H9 (cell line): ENCODE data around the gene DCPS. TPM values are rescaled to one million over a fixed set of nuclear protein-coding genes. Genes with fewer than 3 reads are reported as not detected.

Experiments used
- DNase-seq: peaks from one replicate; pipeline ENCODE4 v3.0.0-alpha.2; 2017
- H2AFZ ChIP-seq: one replicate; pipeline ENCODE4 v1.6.1; 2013; ENCODE audit warnings: mild to moderate bottlenecking, low read length, control low read depth, moderate library complexity
- H2AK5ac ChIP-seq: 2 replicates; pipeline ENCODE4 v1.6.1; 2013; ENCODE audit warnings: low read length, control low read depth, mixed read lengths; ENCODE audit not compliant: insufficient read length
- H2BK120ac ChIP-seq: one replicate; pipeline ENCODE4 v1.6.1; 2013; ENCODE audit warnings: low read depth, mild to moderate bottlenecking, low read length, control low read depth, inconsistent platforms; ENCODE audit not compliant: poor library complexity, severe bottlenecking
- H2BK12ac ChIP-seq: 2 replicates; pipeline ENCODE4 v1.6.1; 2013; ENCODE audit warnings: low read length, control low read depth, mixed read lengths, low read depth; ENCODE audit not compliant: insufficient read length
- H2BK15ac ChIP-seq: 2 replicates; pipeline ENCODE4 v1.6.1; 2013; ENCODE audit warnings: low read depth, low read length, control low read depth
- H2BK20ac ChIP-seq: one replicate; pipeline ENCODE4 v1.6.1; 2013; ENCODE audit warnings: low read depth, mild to moderate bottlenecking, low read length, control low read depth, inconsistent platforms; ENCODE audit not compliant: poor library complexity, severe bottlenecking
- H2BK5ac ChIP-seq: 2 replicates; pipeline ENCODE4 v1.6.1; 2013; ENCODE audit warnings: low read length, control low read depth, mixed read lengths; ENCODE audit not compliant: insufficient read length
- H3K14ac ChIP-seq: 2 replicates; pipeline ENCODE4 v1.6.1; 2013; ENCODE audit warnings: low read length, control low read depth; ENCODE audit not compliant: insufficient read depth
- H3K18ac ChIP-seq: 2 replicates; pipeline ENCODE4 v1.6.1; 2013; ENCODE audit warnings: low read depth, mild to moderate bottlenecking, mixed read lengths, low read length, control low read depth; ENCODE audit not compliant: insufficient read length
- H3K23ac ChIP-seq: 2 replicates; pipeline ENCODE4 v1.6.1; 2013; ENCODE audit warnings: low read length, control low read depth, mixed read lengths, low read depth; ENCODE audit not compliant: insufficient read length
- H3K23me2 ChIP-seq: 2 replicates; pipeline ENCODE4 v1.6.1; 2013; ENCODE audit warnings: low read depth, mild to moderate bottlenecking, mixed read lengths, low read length, control low read depth; ENCODE audit not compliant: insufficient read length, poor library complexity, severe bottlenecking
- H3K27ac ChIP-seq: 2 replicates; pipeline ENCODE4 v1.5.1; 2013; ENCODE audit warnings: low read length, control low read depth, mixed read lengths, low read depth; ENCODE audit not compliant: insufficient read length
- H3K27me3 ChIP-seq: 2 replicates; pipeline ENCODE4 v1.6.1; 2013; ENCODE audit warnings: low read length, control low read depth, inconsistent platforms; ENCODE audit not compliant: insufficient read depth
- H3K4ac ChIP-seq: 2 replicates; pipeline ENCODE4 v1.6.1; 2013; ENCODE audit warnings: low read depth, mild to moderate bottlenecking, control low read depth, inconsistent platforms, low read length, moderate library complexity
- H3K4me1 ChIP-seq: 2 replicates; pipeline ENCODE4 v1.6.1; 2013; ENCODE audit warnings: low read length, control low read depth, inconsistent platforms; ENCODE audit not compliant: insufficient read depth
- H3K4me2 ChIP-seq: 2 replicates; pipeline ENCODE4 v1.6.1; 2013; ENCODE audit warnings: low read length, control low read depth, mixed read lengths; ENCODE audit not compliant: insufficient read length, insufficient read depth
- H3K56ac ChIP-seq: 2 replicates; pipeline ENCODE4 v1.6.1; 2013; ENCODE audit warnings: low read depth, mild to moderate bottlenecking, mixed read lengths, low read length, control low read depth; ENCODE audit not compliant: insufficient read length
- H3K79me1 ChIP-seq: 2 replicates; pipeline ENCODE4 v1.6.1; 2013; ENCODE audit warnings: low read depth, mild to moderate bottlenecking, moderate library complexity, low read length, control low read depth, inconsistent platforms; ENCODE audit not compliant: insufficient read depth, poor library complexity, severe bottlenecking
- H3K79me2 ChIP-seq: 2 replicates; pipeline ENCODE4 v1.6.1; 2013; ENCODE audit warnings: low read length, control low read depth, inconsistent platforms; ENCODE audit not compliant: insufficient read depth
- H3K9ac ChIP-seq: 2 replicates; pipeline ENCODE4 v1.6.1; 2013; ENCODE audit warnings: low read length, control low read depth, mixed read lengths; ENCODE audit not compliant: insufficient read length; ENCODE audit errors: extremely low read depth
- H3K9me3 ChIP-seq: one replicate; pipeline ENCODE4 v1.6.1; 2013; ENCODE audit warnings: low read depth, low read length, inconsistent platforms; ENCODE audit not compliant: control insufficient read depth
- H3T11ph ChIP-seq: one replicate; pipeline ENCODE4 v1.6.1; 2013; ENCODE audit warnings: mild to moderate bottlenecking, low read length, control low read depth, inconsistent platforms
- H4K20me1 ChIP-seq: one replicate; pipeline ENCODE4 v1.6.1; 2013; ENCODE audit not compliant: control insufficient read depth, insufficient read length, insufficient read depth
- H4K5ac ChIP-seq: 2 replicates; pipeline ENCODE4 v1.6.1; 2013; ENCODE audit warnings: low read depth, mild to moderate bottlenecking, mixed read lengths, low read length, control low read depth; ENCODE audit not compliant: insufficient read length
- H4K8ac ChIP-seq: replicated peaks from 2 replicates; pipeline ENCODE4 v1.6.1; 2013; ENCODE audit warnings: low read length, control low read depth, mixed read lengths, low read depth; ENCODE audit not compliant: insufficient read length
- H4K91ac ChIP-seq: 2 replicates; pipeline ENCODE4 v1.6.1; 2013; ENCODE audit warnings: low read depth, mild to moderate bottlenecking, moderate library complexity, mixed read lengths, low read length, control low read depth; ENCODE audit not compliant: insufficient read length
- H3K27ac Mint-ChIP-seq, 3 experiments: 2 replicates in 2 of 3; 3 replicates in 1 of 3; pipeline ENCODE4 v1.8.0; 2020 to 2021; ENCODE audit warnings: mixed read lengths in 3 of 3, mild to moderate bottlenecking in 1 of 3, moderate library complexity in 1 of 3
- H3K27me3 Mint-ChIP-seq: 2 replicates; pipeline ENCODE4 v1.8.0; 2021; ENCODE audit warnings: low read depth, mild to moderate bottlenecking, moderate library complexity, mixed read lengths
- H3K36me3 Mint-ChIP-seq, 3 experiments: 2 replicates in 2 of 3; 3 replicates in 1 of 3; pipeline ENCODE4 v1.8.0; 2020 to 2021; ENCODE audit warnings: low read depth in 3 of 3, mixed read lengths in 3 of 3; ENCODE audit not compliant: insufficient read depth in 1 of 3
- H3K4me1 Mint-ChIP-seq, 2 experiments: 2 replicates each; pipeline ENCODE4 v1.8.0; 2020; ENCODE audit warnings: mixed read lengths in 2 of 2
- H3K4me3 Mint-ChIP-seq, 2 experiments: 2 replicates in 1 of 2; 3 replicates in 1 of 2; pipeline ENCODE4 v1.8.0; 2020 to 2021; ENCODE audit warnings: mild to moderate bottlenecking in 2 of 2, mixed read lengths in 2 of 2, moderate library complexity in 1 of 2
- H3K9me3 Mint-ChIP-seq, 2 experiments: 2 replicates in 1 of 2; 3 replicates in 1 of 2; pipeline ENCODE4 v1.8.0; 2020; ENCODE audit warnings: mild to moderate bottlenecking in 2 of 2, mixed read lengths in 2 of 2, moderate library complexity in 1 of 2
- WGBS: extraction: QIAGEN DNeasy Blood & Tissue Kit; methylation state at CpG from one replicate; pipeline ENCODE4 v1.1.7; 2013; ENCODE audit warnings: missing lambda C conversion rate, low lambda C conversion rate, mixed read lengths; ENCODE audit not compliant: insufficient read length; ENCODE audit errors: extremely low coverage; 5-methylcytosine and 5-hydroxymethylcytosine counted together
- total RNA-seq: library from RNA; stranded (reverse); gene quantifications from 2 replicates; pipeline ENCODE4 v1.2.1, GENCODE V29; 2021
- TF ChIP-seq, protein P1 (sequence below): fragments of 200-600 bp; sonication (generic); conservative IDR thresholded peaks from 3 replicates; pipeline ENCODE4 v1.8.0; 2021; ENCODE audit warnings: antibody characterized with exemption, mild to moderate bottlenecking

DCPS gene
- total RNA-seq, 1 experiment from 2014 or later, result 27.7 TPM

DNA sequence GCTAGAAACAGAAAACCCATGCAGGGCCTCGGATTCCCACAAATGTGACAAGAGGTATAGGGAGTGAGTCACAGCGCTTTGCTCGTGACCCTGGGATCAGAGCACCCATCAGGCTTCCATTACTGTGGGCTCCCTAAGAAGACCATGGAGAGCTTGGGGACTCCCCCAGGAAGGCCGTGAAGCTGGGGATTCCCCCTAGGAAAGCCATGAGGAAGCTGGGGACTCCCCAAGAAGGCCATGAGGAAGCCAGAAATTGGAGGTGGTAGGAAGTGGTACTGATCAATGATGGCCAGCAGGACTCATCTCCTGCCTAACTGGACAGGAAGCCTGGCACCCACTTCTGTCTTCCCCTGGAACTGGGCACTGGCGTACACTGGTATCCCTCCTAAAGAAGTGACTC lies 10.1 kb upstream of the DCPS start:
- Histone ChIP-seq H2BK120ac (no peak overlapping the region), H2BK12ac (no peak overlapping the region), H4K91ac (no peak overlapping the region), H3K23me2 (no peaks in the 10 kb centered on the region), H2BK15ac (no peak overlapping the region), H3K14ac (no peak overlapping the region), H4K20me1 (no peaks in the 10 kb centered on the region), H3K56ac (no peak overlapping the region), H4K5ac (no peak overlapping the region), H3K18ac (no peak overlapping the region), H2BK5ac (no peak overlapping the region), H3K4me1 (no peaks in the 10 kb centered on the region), H3K27me3 (no peaks in the 10 kb centered on the region), H3K4me2 (no peak overlapping the region), H3K79me1 (no peaks in the 10 kb centered on the region), H3K9ac (no peak overlapping the region), H4K8ac (no peak overlapping the region), H3K27ac (no peak overlapping the region), H2AK5ac (no peak overlapping the region), H3T11ph (no peak overlapping the region), H2AFZ (no peak overlapping the region), H3K79me2 (no peaks in the 10 kb centered on the region), H3K9me3 (no peaks in the 10 kb centered on the region), H3K23ac (no peak overlapping the region), H3K4ac (no peak overlapping the region), H2BK20ac (no peak overlapping the region)
- TF ChIP-seq, protein P1, sequence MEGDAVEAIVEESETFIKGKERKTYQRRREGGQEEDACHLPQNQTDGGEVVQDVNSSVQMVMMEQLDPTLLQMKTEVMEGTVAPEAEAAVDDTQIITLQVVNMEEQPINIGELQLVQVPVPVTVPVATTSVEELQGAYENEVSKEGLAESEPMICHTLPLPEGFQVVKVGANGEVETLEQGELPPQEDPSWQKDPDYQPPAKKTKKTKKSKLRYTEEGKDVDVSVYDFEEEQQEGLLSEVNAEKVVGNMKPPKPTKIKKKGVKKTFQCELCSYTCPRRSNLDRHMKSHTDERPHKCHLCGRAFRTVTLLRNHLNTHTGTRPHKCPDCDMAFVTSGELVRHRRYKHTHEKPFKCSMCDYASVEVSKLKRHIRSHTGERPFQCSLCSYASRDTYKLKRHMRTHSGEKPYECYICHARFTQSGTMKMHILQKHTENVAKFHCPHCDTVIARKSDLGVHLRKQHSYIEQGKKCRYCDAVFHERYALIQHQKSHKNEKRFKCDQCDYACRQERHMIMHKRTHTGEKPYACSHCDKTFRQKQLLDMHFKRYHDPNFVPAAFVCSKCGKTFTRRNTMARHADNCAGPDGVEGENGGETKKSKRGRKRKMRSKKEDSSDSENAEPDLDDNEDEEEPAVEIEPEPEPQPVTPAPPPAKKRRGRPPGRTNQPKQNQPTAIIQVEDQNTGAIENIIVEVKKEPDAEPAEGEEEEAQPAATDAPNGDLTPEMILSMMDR, result no peak
- no peak for DNase-seq
- peaks cover 9 to 39% (median 9%) of the 10 kb centered on the region in 3 experiments; a peak in 5 of 7 replicates for H3K36me3 Mint-ChIP-seq
- H3K27ac Mint-ChIP-seq, result peak overlapping the region in 2 of 3 experiments; percentile 74 to 75; a peak in 2 of 7 replicates
- no peak overlapping the region for H3K4me3 Mint-ChIP-seq
- H3K4me1 Mint-ChIP-seq, result no peaks in the 10 kb centered on the region
- H3K9me3 Mint-ChIP-seq, result no peaks in the 10 kb centered on the region
- no CpG with 5 or more reads among the region's 5 CpGs for WGBS
- no peaks in the 10 kb centered on the region for H3K27me3 Mint-ChIP-seq
